SK-N-SH (cell line): ENCODE data around the gene AGXT. TPM values are rescaled to one million over a fixed set of nuclear protein-coding genes. Genes with fewer than 3 reads are reported as not detected.

ENCODE experiments used
- CTCF ChIA-PET: fragments of 300-600, 350-600 bp; formaldehyde crosslinking; extraction: SDS; loops from one replicate; lab custom pipeline; 2021; lab: Yijun Ruan, JAX
- POLR2A ChIA-PET: fragments of 350-600 bp; sonication (Branson Sonifier 250); formaldehyde crosslinking; extraction: SDS; loops from one replicate; lab custom pipeline; 2020; ENCODE audit warnings: antibody characterized with exemption, inconsistent platforms; lab: Yijun Ruan, JAX
- DNase-seq: peaks from one replicate; pipeline ENCODE4 v3.0.0; 2012
- H2AFZ ChIP-seq: fragments of 200-600 bp; sonication (generic); 2 replicates; pipeline ENCODE4 v1.8.1; 2016; ENCODE audit warnings: antibody characterized with exemption, mild to moderate bottlenecking, low read depth
- H3F3A ChIP-seq: fragments of 200-600 bp; sonication (generic); replicated peaks from 2 replicates; pipeline ENCODE3; 2016; ENCODE audit warnings: antibody characterized with exemption, mild to moderate bottlenecking; ENCODE audit not compliant: insufficient read depth
- H3K27ac ChIP-seq, 2 experiments: fragments of 200-500 bp in 1 of 2; fragments of 200-600 bp in 1 of 2; sonication (Bioruptor generic) in 1 of 2; sonication (generic), shearing (Covaris generic) in 1 of 2; 2 replicates each; pipeline versions ENCODE4 v1.5.1 to v1.6.1; 2014 to 2016; ENCODE audit warnings: low read depth in 2 of 2, inconsistent platforms in 1 of 2, low read length in 1 of 2, mild to moderate bottlenecking in 1 of 2, mixed read lengths in 1 of 2
- H3K27me3 ChIP-seq: fragments of 200-600 bp; sonication (generic), shearing (Covaris generic); 2 replicates; pipeline ENCODE4 v1.6.1; 2016; ENCODE audit warnings: mixed run types; ENCODE audit not compliant: insufficient read depth
- H3K36me3 ChIP-seq, 2 experiments: fragments of 200-500 bp in 1 of 2; fragments of 200-600 bp in 1 of 2; sonication (Bioruptor generic) in 1 of 2; sonication (generic) in 1 of 2; replicated peaks in 1 of 2; 2 replicates each; pipeline versions ENCODE3 to v1.5.1; 2014 to 2016; ENCODE audit warnings: low read length in 1 of 2, mild to moderate bottlenecking in 1 of 2; ENCODE audit not compliant: insufficient read depth in 2 of 2, control insufficient read depth in 1 of 2
- H3K4me1 ChIP-seq, 2 experiments: fragments of 200-500 bp in 1 of 2; fragments of 200-600 bp in 1 of 2; sonication (Bioruptor generic) in 1 of 2; sonication (generic), shearing (Covaris generic) in 1 of 2; 2 replicates each; pipeline versions ENCODE4 v1.5.1 to v1.6.1; 2014 to 2016; ENCODE audit warnings: low read depth in 1 of 2, low read length in 1 of 2, mixed run types in 1 of 2; ENCODE audit not compliant: insufficient read depth in 2 of 2, control insufficient read depth in 1 of 2
- H3K4me2 ChIP-seq: fragments of 200-600 bp; sonication (generic), shearing (Covaris generic); 2 replicates; pipeline ENCODE4 v1.6.1; 2017; ENCODE audit warnings: mixed run types
- H3K4me3 ChIP-seq, 2 experiments: fragments of 200-500 bp in 1 of 2; fragments of 200-600 bp in 1 of 2; sonication (Bioruptor generic) in 1 of 2; sonication (generic), shearing (Covaris generic) in 1 of 2; 2 replicates each; pipeline versions ENCODE4 v1.5.1 to v1.8.1; 2014 to 2016; ENCODE audit warnings: low read depth in 2 of 2, inconsistent platforms in 1 of 2, low read length in 1 of 2, mild to moderate bottlenecking in 1 of 2, mixed read lengths in 1 of 2, moderate library complexity in 1 of 2
- H3K79me2 ChIP-seq: fragments of 200-600 bp; sonication (generic); 2 replicates; pipeline ENCODE4 v1.8.1; 2017; ENCODE audit warnings: mild to moderate bottlenecking; ENCODE audit not compliant: insufficient read depth
- H3K9ac ChIP-seq: fragments of 200-600 bp; sonication (generic); 2 replicates; pipeline ENCODE4 v1.6.1; 2017; ENCODE audit warnings: mixed run types
- H3K9me2 ChIP-seq: fragments of 200-600 bp; sonication (generic); 2 replicates; pipeline ENCODE4 v1.6.1; 2017; ENCODE audit warnings: mixed run types
- H3K9me3 ChIP-seq: fragments of 200-600 bp; sonication (generic); 2 replicates; pipeline ENCODE4 v1.6.1; 2017; ENCODE audit warnings: mixed run types, mild to moderate bottlenecking, moderate library complexity
- H4K20me1 ChIP-seq: fragments of 200-600 bp; sonication (generic); 2 replicates; pipeline ENCODE4 v1.6.1; 2017; ENCODE audit warnings: mild to moderate bottlenecking, mixed run types; ENCODE audit not compliant: insufficient read depth
- CTCF ChIP-seq: fragments of 200-600 bp; sonication (generic); IDR thresholded peaks from 2 replicates; pipeline ENCODE4 v1.6.1; 2017; ENCODE audit warnings: antibody characterized with exemption, mild to moderate bottlenecking, moderate library complexity
- EZH2phosphoT487 ChIP-seq: fragments of 200-600 bp; sonication (generic); IDR thresholded peaks from 2 replicates; pipeline ENCODE4 v1.6.1; 2017; ENCODE audit warnings: low read depth, mixed run types, mild to moderate bottlenecking, antibody characterized with exemption, moderate library complexity, borderline replicate concordance
- FOXJ3 ChIP-seq: sonication (generic); formaldehyde crosslinking; IDR thresholded peaks from 2 replicates; pipeline ENCODE4 v1.5.1; 2020; ENCODE audit warnings: mild to moderate bottlenecking, missing genetic modification reagents
- FOXM1 ChIP-seq: IDR thresholded peaks from 2 replicates; pipeline ENCODE4 v1.4.0; 2012; ENCODE audit warnings: low read depth, mild to moderate bottlenecking
- GABPA ChIP-seq: IDR thresholded peaks from 2 replicates; pipeline ENCODE4 v1.4.0; 2012; ENCODE audit warnings: low read depth, mild to moderate bottlenecking
- JUND ChIP-seq: IDR thresholded peaks from 2 replicates; pipeline ENCODE4 v1.4.0; 2012
- MXI1 ChIP-seq: IDR thresholded peaks from 2 replicates; pipeline ENCODE4 v1.6.1; 2012; ENCODE audit warnings: mild to moderate bottlenecking, low read depth, low read length, improper control_type of control experiment
- NFIC ChIP-seq: IDR thresholded peaks from 2 replicates; pipeline ENCODE4 v1.4.0; 2012; ENCODE audit warnings: borderline replicate concordance
- NRF1 ChIP-seq: IDR thresholded peaks from 2 replicates; pipeline ENCODE4 v1.6.1; 2012; ENCODE audit warnings: low read depth, mild to moderate bottlenecking, low read length
- PBX3 ChIP-seq: IDR thresholded peaks from 2 replicates; pipeline ENCODE4; 2012
- RFX5 ChIP-seq: IDR thresholded peaks from 2 replicates; pipeline ENCODE4 v1.6.1; 2012; ENCODE audit warnings: mild to moderate bottlenecking, improper control_type of control experiment, low read length
- RXRA ChIP-seq: IDR thresholded peaks from 2 replicates; pipeline ENCODE4 v1.4.0; 2012; ENCODE audit warnings: low read depth, mild to moderate bottlenecking, borderline replicate concordance
- SIN3A ChIP-seq: IDR thresholded peaks from 2 replicates; pipeline ENCODE4 v1.6.1; 2012; ENCODE audit warnings: low read depth, mild to moderate bottlenecking, low read length, moderate library complexity, borderline replicate concordance
- TAF1 ChIP-seq: IDR thresholded peaks from 2 replicates; pipeline ENCODE4 v1.6.1; 2012; ENCODE audit warnings: low read depth, mild to moderate bottlenecking, low read length, moderate library complexity, borderline replicate concordance
- TCF12 ChIP-seq: IDR thresholded peaks from 2 replicates; pipeline ENCODE4 v1.4.0; 2012
- TEAD4 ChIP-seq: IDR thresholded peaks from 2 replicates; pipeline ENCODE4 v1.4.0; 2012; ENCODE audit warnings: mild to moderate bottlenecking, borderline replicate concordance; ENCODE audit not compliant: insufficient read depth
- USF2 ChIP-seq: fragments of 150-350 bp; IDR thresholded peaks from 2 replicates; pipeline ENCODE4 v1.6.1; 2017; ENCODE audit warnings: antibody characterized with exemption, low read length, low read depth, borderline replicate concordance
- YY1 ChIP-seq: IDR thresholded peaks from 2 replicates; pipeline ENCODE4 v1.4.0; 2012; ENCODE audit warnings: low read depth, mild to moderate bottlenecking
- ZBTB33 ChIP-seq: IDR thresholded peaks from 2 replicates; pipeline ENCODE4 v1.4.0; 2012; ENCODE audit warnings: low read depth, borderline replicate concordance
- WGBS: methylation state at CpG from one replicate; pipeline ENCODE4 v1.1.6; 2017; ENCODE audit warnings: low lambda C conversion rate; 5-methylcytosine and 5-hydroxymethylcytosine counted together
- polyA plus RNA-seq, 3 experiments: library from polyadenylated mRNA; depleted of rRNA; stranded (reverse); fragments of >200 nt; gene quantifications; 2 replicates each; pipeline ENCODE4 v1.2.3, GENCODE V29; 2012
- TF ChIP-seq, protein P1 (sequence below): IDR thresholded peaks from 2 replicates; pipeline ENCODE4 v1.6.1; 2012; ENCODE audit warnings: mild to moderate bottlenecking, low read depth, low read length, moderate library complexity

The AGXT gene
- polyA plus RNA-seq, 1 of the 3 experiments (the other 2 are of a cell fraction) = not detected

- 67% methylated on average over 13 of the region's 18 CpGs for WGBS
- no peaks in the 10 kb centered on the region for H3K9me3 ChIP-seq
- no peaks in the 10 kb centered on the region for H3K27me3 ChIP-seq
- no peaks in the 10 kb centered on the region for H3K79me2 ChIP-seq
- POLR2A ChIA-PET = no interaction called here
- TF ChIP-seq RXRA = no peak
- TF ChIP-seq NRF1 = no peak
- TF ChIP-seq TCF12 = no peak
- TF ChIP-seq GABPA = no peak
- TF ChIP-seq, protein P1, sequence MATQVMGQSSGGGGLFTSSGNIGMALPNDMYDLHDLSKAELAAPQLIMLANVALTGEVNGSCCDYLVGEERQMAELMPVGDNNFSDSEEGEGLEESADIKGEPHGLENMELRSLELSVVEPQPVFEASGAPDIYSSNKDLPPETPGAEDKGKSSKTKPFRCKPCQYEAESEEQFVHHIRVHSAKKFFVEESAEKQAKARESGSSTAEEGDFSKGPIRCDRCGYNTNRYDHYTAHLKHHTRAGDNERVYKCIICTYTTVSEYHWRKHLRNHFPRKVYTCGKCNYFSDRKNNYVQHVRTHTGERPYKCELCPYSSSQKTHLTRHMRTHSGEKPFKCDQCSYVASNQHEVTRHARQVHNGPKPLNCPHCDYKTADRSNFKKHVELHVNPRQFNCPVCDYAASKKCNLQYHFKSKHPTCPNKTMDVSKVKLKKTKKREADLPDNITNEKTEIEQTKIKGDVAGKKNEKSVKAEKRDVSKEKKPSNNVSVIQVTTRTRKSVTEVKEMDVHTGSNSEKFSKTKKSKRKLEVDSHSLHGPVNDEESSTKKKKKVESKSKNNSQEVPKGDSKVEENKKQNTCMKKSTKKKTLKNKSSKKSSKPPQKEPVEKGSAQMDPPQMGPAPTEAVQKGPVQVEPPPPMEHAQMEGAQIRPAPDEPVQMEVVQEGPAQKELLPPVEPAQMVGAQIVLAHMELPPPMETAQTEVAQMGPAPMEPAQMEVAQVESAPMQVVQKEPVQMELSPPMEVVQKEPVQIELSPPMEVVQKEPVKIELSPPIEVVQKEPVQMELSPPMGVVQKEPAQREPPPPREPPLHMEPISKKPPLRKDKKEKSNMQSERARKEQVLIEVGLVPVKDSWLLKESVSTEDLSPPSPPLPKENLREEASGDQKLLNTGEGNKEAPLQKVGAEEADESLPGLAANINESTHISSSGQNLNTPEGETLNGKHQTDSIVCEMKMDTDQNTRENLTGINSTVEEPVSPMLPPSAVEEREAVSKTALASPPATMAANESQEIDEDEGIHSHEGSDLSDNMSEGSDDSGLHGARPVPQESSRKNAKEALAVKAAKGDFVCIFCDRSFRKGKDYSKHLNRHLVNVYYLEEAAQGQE = no peak
- TF ChIP-seq FOXJ3 = no peak
- no peak for TF ChIP-seq JUND
- TF ChIP-seq MXI1 = no peak
- no peak for TF ChIP-seq SIN3A
- no peak for TF ChIP-seq YY1
- TF ChIP-seq NFIC = no peak
- TF ChIP-seq ZBTB33 = no peak
- no peak for TF ChIP-seq TAF1
- TF ChIP-seq PBX3 = no peak
- TF ChIP-seq FOXM1 = no peak
- TF ChIP-seq RFX5 = no peak
- TF ChIP-seq USF2 = no peak
- no peak for TF ChIP-seq CTCF
- TF ChIP-seq TEAD4 = no peak
- no peak for TF ChIP-seq EZH2phosphoT487
- no peak for DNase-seq
- H4K20me1 ChIP-seq = no peaks in the 10 kb centered on the region
- no peak overlapping the region for H2AFZ ChIP-seq
- no peaks in the 10 kb centered on the region for H3K36me3 ChIP-seq
- no peak overlapping the region for H3K27ac ChIP-seq
- H3K4me2 ChIP-seq = no peak overlapping the region
- CTCF ChIA-PET = interaction anchor here (1.2 kb wide), 1 partner anchor 28 kb away, joined by 3 read pairs; no protein-coding TSS in a partner anchor
- H3F3A ChIP-seq = no peaks in the 10 kb centered on the region
- no peak overlapping the region for H3K4me3 ChIP-seq
- H3K9ac ChIP-seq = no peak overlapping the region
- H3K4me1 ChIP-seq = no peaks in the 10 kb centered on the region; a peak in 1 of 4 replicates
- H3K9me2 ChIP-seq = no peaks in the 10 kb centered on the region
Observed at GRCh38 chr2:240886678-240887609, 18.3 kb downstream of the AGXT start.
